Duodenal mucosa (tissue), 2 donors: ENCODE data around the gene CHST15.

ENCODE experiments used
- H3K27ac ChIP-seq: one replicate; pipeline ENCODE4 v1.7.0; 2013; ENCODE audit warnings: low read depth, low read length
- H3K27me3 ChIP-seq, 2 donors: one replicate each; pipeline ENCODE4 v1.7.0; 2013; ENCODE audit warnings: low read length in 2 of 2, control low read depth in 1 of 2; ENCODE audit not compliant: insufficient read depth in 2 of 2, control insufficient read depth in 1 of 2
- H3K36me3 ChIP-seq, 2 donors: one replicate each; pipeline ENCODE4 v1.7.0; 2013; ENCODE audit warnings: low read length in 2 of 2, control low read depth in 1 of 2; ENCODE audit not compliant: insufficient read depth in 2 of 2, control insufficient read depth in 1 of 2
- H3K4me1 ChIP-seq, 2 donors: one replicate each; pipeline ENCODE4 v1.7.0; 2013; ENCODE audit warnings: low read length in 2 of 2, control low read depth in 1 of 2; ENCODE audit not compliant: insufficient read depth in 2 of 2, control insufficient read depth in 1 of 2
- H3K4me3 ChIP-seq, 2 donors: one replicate each; pipeline ENCODE4 v1.7.0; 2013; ENCODE audit warnings: low read length in 2 of 2, low read depth in 1 of 2
- H3K9ac ChIP-seq, 2 donors: one replicate each; pipeline ENCODE4 v1.7.0; 2013; ENCODE audit warnings: low read length in 2 of 2, low read depth in 1 of 2
- H3K9me3 ChIP-seq, 2 donors: one replicate each; pipeline ENCODE4 v1.7.0; 2013; ENCODE audit warnings: low read length in 2 of 2, control low read depth in 1 of 2; ENCODE audit not compliant: control insufficient read depth in 1 of 2

The CHST15 gene

GRCh38 chr10:124047427-124048152, 45.8 kb downstream of the CHST15 start:
- Histone ChIP-seq H3K9me3 (no peaks in the 10 kb centered on the region), H3K4me3 (no peak overlapping the region), H3K27me3 (no peaks in the 10 kb centered on the region), H3K9ac (no peak overlapping the region), H3K36me3 (peaks cover 3 to 9% of the 10 kb centered on the region in 2 donors), H3K27ac (no peak overlapping the region), H3K4me1 (peaks cover 0 to 11% of the 10 kb centered on the region in 2 donors)

- H3K9ac ChIP-seq, result no peak overlapping the region
Observed at GRCh38 chr10:124045801-124046355, 47.5 kb downstream of the CHST15 start.

GRCh38 chr10:124045276-124045675, 48.1 kb downstream of the CHST15 start:
- Histone ChIP-seq H3K36me3 (peaks cover 3 to 15% of the 10 kb centered on the region in 2 donors), H3K9ac (no peak overlapping the region), H3K4me3 (no peak overlapping the region), H3K4me1 (peaks cover 0 to 11% of the 10 kb centered on the region in 2 donors), H3K27ac (no peak overlapping the region), H3K27me3 (no peaks in the 10 kb centered on the region), H3K9me3 (no peaks in the 10 kb centered on the region)

More at GRCh38 chr10:124045801-124046355, 47.5 kb downstream of the CHST15 start:
- no peak overlapping the region for H3K27ac ChIP-seq
- H3K9me3 ChIP-seq, result no peaks in the 10 kb centered on the region
- no peak overlapping the region for H3K4me3 ChIP-seq
- H3K4me1 ChIP-seq, result peaks cover 0 to 11% of the 10 kb centered on the region in 2 donors
- peaks cover 3 to 15% of the 10 kb centered on the region in 2 donors for H3K36me3 ChIP-seq
- H3K27me3 ChIP-seq, result no peaks in the 10 kb centered on the region

- no peak overlapping the region for H3K4me3 ChIP-seq
- H3K27me3 ChIP-seq, result no peaks in the 10 kb centered on the region
- no peak overlapping the region for H3K27ac ChIP-seq
- H3K9ac ChIP-seq, result no peak overlapping the region
- H3K4me1 ChIP-seq, result peaks cover 0 to 9% of the 10 kb centered on the region in 2 donors
- H3K9me3 ChIP-seq, result no peaks in the 10 kb centered on the region
- peaks cover 3 to 15% of the 10 kb centered on the region in 2 donors for H3K36me3 ChIP-seq
Observed at GRCh38 chr10:124044143-124044862, 49.1 kb downstream of the CHST15 start.

- peaks cover 3 to 15% of the 10 kb centered on the region in 2 donors for H3K36me3 ChIP-seq
- H3K9ac ChIP-seq, result no peak overlapping the region
- H3K4me3 ChIP-seq, result no peak overlapping the region
- peaks cover 0 to 11% of the 10 kb centered on the region in 2 donors for H3K4me1 ChIP-seq
- no peaks in the 10 kb centered on the region for H3K27me3 ChIP-seq
- no peaks in the 10 kb centered on the region for H3K9me3 ChIP-seq
- no peak overlapping the region for H3K27ac ChIP-seq
Observed at GRCh38 chr10:124043310-124044142, 49.9 kb downstream of the CHST15 start.

- Histone ChIP-seq H3K4me3 (no peak overlapping the region), H3K9ac (no peak overlapping the region), H3K9me3 (no peaks in the 10 kb centered on the region), H3K36me3 (peaks cover 3 to 15% of the 10 kb centered on the region in 2 donors), H3K27ac (no peak overlapping the region), H3K4me1 (peaks cover 0 to 11% of the 10 kb centered on the region in 2 donors), H3K27me3 (no peaks in the 10 kb centered on the region)
Observed at GRCh38 chr10:124042656-124043309, 50.6 kb downstream of the CHST15 start.

- Histone ChIP-seq H3K36me3 (peaks cover 3 to 20% of the 10 kb centered on the region in 2 donors), H3K9me3 (no peaks in the 10 kb centered on the region), H3K27ac (no peak overlapping the region), H3K27me3 (no peaks in the 10 kb centered on the region), H3K4me1 (peaks cover 0 to 14% of the 10 kb centered on the region in 2 donors), H3K9ac (no peak overlapping the region), H3K4me3 (no peak overlapping the region)
Observed at GRCh38 chr10:124041675-124042445, 51.5 kb downstream of the CHST15 start.

GRCh38 chr10:124040451-124041188, 52.8 kb downstream of the CHST15 start:
- Histone ChIP-seq H3K36me3 (peaks cover 3 to 20% of the 10 kb centered on the region in 2 donors), H3K9ac (no peak overlapping the region)

More at GRCh38 chr10:124040451-124041188, 52.8 kb downstream of the CHST15 start:
- Histone ChIP-seq H3K27ac (no peak overlapping the region), H3K27me3 (no peaks in the 10 kb centered on the region), H3K4me3 (no peak overlapping the region), H3K4me1 (peaks cover 11 to 21% of the 10 kb centered on the region in 2 donors), H3K9me3 (no peaks in the 10 kb centered on the region)
